ENCODE measurements around the gene KCNK18. TPM values are rescaled to one million over a fixed set of nuclear protein-coding genes. Genes with fewer than 3 reads are reported as not detected.

Gene KCNK18
- total RNA-seq, 1 donor from 2014 or later = not detected

- H3K27ac Mint-ChIP-seq (ENCODE audit: unreplicated experiment) = no peak overlapping the region
- H2AFZ ChIP-seq (ENCODE audit: low read depth, low read length) = no peak overlapping the region
- H3K4me3 ChIP-seq (ENCODE audit: insufficient read depth, low read depth, low read length) = no peak overlapping the region
- H3K4me1 ChIP-seq (ENCODE audit: insufficient read depth, low read length) = no peaks in the 10 kb centered on the region
- H3K4me1 Mint-ChIP-seq (ENCODE audit: low read depth, unreplicated experiment) = peaks cover 9% of the 10 kb centered on the region
- no peak overlapping the region for H3K9ac ChIP-seq (ENCODE audit: low read length)
- no peaks in the 10 kb centered on the region for H3K9me3 ChIP-seq (ENCODE audit: insufficient read depth, low read depth, low read length)
- no peaks in the 10 kb centered on the region for H3K79me2 ChIP-seq (ENCODE audit: insufficient read depth, low read length)
- TF ChIP-seq CTCF (IDR thresholded peaks at IDR 0.05; ENCODE audit: insufficient read depth, low read depth, low read length) (no peak), EZH2 (IDR thresholded peaks at IDR 0.05; ENCODE audit: insufficient read depth, low read length) (no peak)
- no peaks in the 10 kb centered on the region for H3K36me3 ChIP-seq (ENCODE audit: insufficient read depth, low read length)
- H3K9me3 Mint-ChIP-seq (ENCODE audit: unreplicated experiment) = no peaks in the 10 kb centered on the region
- FAIRE-seq (no peak), DNase-seq (ENCODE audit: low read depth) (no peak)
- H3K36me3 Mint-ChIP-seq (ENCODE audit: low read depth, unreplicated experiment) = no peaks in the 10 kb centered on the region
- no peak overlapping the region for H3K27ac ChIP-seq (ENCODE audit: low read depth, low read length)
- no peak overlapping the region for H3K4me2 ChIP-seq (ENCODE audit: low read length)
- H3K27me3 Mint-ChIP-seq (ENCODE audit: low read depth, unreplicated experiment) = peaks cover 31% of the 10 kb centered on the region
- H3K27me3 ChIP-seq (ENCODE audit: insufficient read depth, low read length) = peaks cover 10% of the 10 kb centered on the region
- H4K20me1 ChIP-seq (ENCODE audit: insufficient read depth, low read length) = no peaks in the 10 kb centered on the region
- H3K4me3 Mint-ChIP-seq (ENCODE audit: unreplicated experiment) = no peak overlapping the region
Observed at GRCh38 chr10:117249493-117250093, 52.3 kb downstream of the KCNK18 start.

- Histone ChIP-seq H2AFZ (ENCODE audit: low read depth, low read length) (no peak overlapping the region), H3K9me3 (ENCODE audit: insufficient read depth, low read depth, low read length) (no peaks in the 10 kb centered on the region), H3K27ac (ENCODE audit: low read depth, low read length) (no peak overlapping the region), H3K36me3 (ENCODE audit: insufficient read depth, low read length) (no peaks in the 10 kb centered on the region), H3K4me1 (ENCODE audit: insufficient read depth, low read length) (no peaks in the 10 kb centered on the region), H3K27me3 (ENCODE audit: insufficient read depth, low read length) (peaks cover 7% of the 10 kb centered on the region), H3K79me2 (ENCODE audit: insufficient read depth, low read length) (no peaks in the 10 kb centered on the region), H4K20me1 (ENCODE audit: insufficient read depth, low read length) (no peaks in the 10 kb centered on the region), H3K9ac (ENCODE audit: low read length) (no peak overlapping the region), H3K4me2 (ENCODE audit: low read length) (no peak overlapping the region), H3K4me3 (ENCODE audit: insufficient read depth, low read depth, low read length) (no peak overlapping the region)
- Mint-ChIP-seq H3K27me3 (ENCODE audit: low read depth, unreplicated experiment) (peaks cover 27% of the 10 kb centered on the region), H3K4me3 (ENCODE audit: unreplicated experiment) (no peak overlapping the region), H3K4me1 (ENCODE audit: low read depth, unreplicated experiment) (peaks cover 9% of the 10 kb centered on the region), H3K36me3 (ENCODE audit: low read depth, unreplicated experiment) (no peaks in the 10 kb centered on the region), H3K9me3 (ENCODE audit: unreplicated experiment) (no peaks in the 10 kb centered on the region), H3K27ac (ENCODE audit: unreplicated experiment) (no peak overlapping the region)
- no peak for TF ChIP-seq CTCF (IDR thresholded peaks at IDR 0.05; ENCODE audit: insufficient read depth, low read depth, low read length)
- no peak for TF ChIP-seq EZH2 (IDR thresholded peaks at IDR 0.05; ENCODE audit: insufficient read depth, low read length)
- FAIRE-seq (no peak), DNase-seq (ENCODE audit: low read depth) (no peak)
Observed at GRCh38 chr10:117250411-117250810, 53.1 kb downstream of the KCNK18 start.

- Mint-ChIP-seq H3K27me3 (ENCODE audit: low read depth, unreplicated experiment) (peaks cover 16% of the 10 kb centered on the region), H3K36me3 (ENCODE audit: low read depth, unreplicated experiment) (no peaks in the 10 kb centered on the region), H3K9me3 (ENCODE audit: unreplicated experiment) (no peaks in the 10 kb centered on the region), H3K4me3 (ENCODE audit: unreplicated experiment) (no peak overlapping the region), H3K27ac (ENCODE audit: unreplicated experiment) (no peak overlapping the region), H3K4me1 (ENCODE audit: low read depth, unreplicated experiment) (peaks cover 9% of the 10 kb centered on the region)
- FAIRE-seq = no peak
- Histone ChIP-seq H2AFZ (ENCODE audit: low read depth, low read length) (no peak overlapping the region), H3K4me3 (ENCODE audit: insufficient read depth, low read depth, low read length) (no peak overlapping the region), H3K9ac (ENCODE audit: low read length) (no peak overlapping the region), H3K4me2 (ENCODE audit: low read length) (no peak overlapping the region), H3K27ac (ENCODE audit: low read depth, low read length) (no peak overlapping the region), H3K9me3 (ENCODE audit: insufficient read depth, low read depth, low read length) (no peaks in the 10 kb centered on the region), H3K4me1 (ENCODE audit: insufficient read depth, low read length) (no peaks in the 10 kb centered on the region), H3K27me3 (ENCODE audit: insufficient read depth, low read length) (peaks cover 4% of the 10 kb centered on the region), H4K20me1 (ENCODE audit: insufficient read depth, low read length) (no peaks in the 10 kb centered on the region), H3K36me3 (ENCODE audit: insufficient read depth, low read length) (no peaks in the 10 kb centered on the region), H3K79me2 (ENCODE audit: insufficient read depth, low read length) (no peaks in the 10 kb centered on the region)
- no peak for DNase-seq (ENCODE audit: low read depth)
- TF ChIP-seq CTCF (IDR thresholded peaks at IDR 0.05; ENCODE audit: insufficient read depth, low read depth, low read length) = no peak
- no peak for TF ChIP-seq EZH2 (IDR thresholded peaks at IDR 0.05; ENCODE audit: insufficient read depth, low read length)
Observed at GRCh38 chr10:117253908-117254307, 56.6 kb downstream of the KCNK18 start.

Measured in astrocyte (in vitro differentiated cells and primary cell).